Neural progenitor cell (in vitro differentiated cells): ENCODE results near the gene CSNK1G1. TPM values are rescaled to one million over a fixed set of nuclear protein-coding genes. Genes with fewer than 3 reads are reported as not detected.

Experiments
- DNase-seq: peaks from one replicate; pipeline ENCODE4 v3.0.0-alpha.2; 2016; ENCODE audit warnings: low spot score
- H2AFZ ChIP-seq: fragments of 200-600 bp; sonication (generic); replicated peaks from 2 replicates; pipeline ENCODE4 v1.6.1; 2016; ENCODE audit warnings: antibody characterized with exemption
- H3F3A ChIP-seq: fragments of 200-600 bp; sonication (generic); 2 replicates; pipeline ENCODE4 v1.6.1; 2016; ENCODE audit warnings: antibody characterized with exemption, low read depth
- H3K27ac ChIP-seq: fragments of 200-600 bp; sonication (generic); 2 replicates; pipeline ENCODE4 v1.5.1; 2016; ENCODE audit warnings: mild to moderate bottlenecking
- H3K27me3 ChIP-seq: fragments of 200-600 bp; sonication (generic); 2 replicates; pipeline ENCODE4 v1.6.1; 2016; ENCODE audit warnings: mild to moderate bottlenecking, moderate library complexity
- H3K36me3 ChIP-seq: fragments of 200-600 bp; sonication (generic); 2 replicates; pipeline ENCODE4 v1.5.1; 2016
- H3K4me1 ChIP-seq: fragments of 200-600 bp; sonication (generic); 2 replicates; pipeline ENCODE4 v1.6.1; 2016; ENCODE audit warnings: mixed run types
- H3K4me2 ChIP-seq: fragments of 200-600 bp; sonication (generic); 2 replicates; pipeline ENCODE4 v1.6.1; 2016
- H3K4me3 ChIP-seq: fragments of 200-600 bp; sonication (generic); 2 replicates; pipeline ENCODE4 v1.5.1; 2016
- H3K79me2 ChIP-seq: fragments of 200-600 bp; sonication (generic); 2 replicates; pipeline ENCODE4 v1.6.1; 2016; ENCODE audit warnings: low read depth
- H3K9ac ChIP-seq: fragments of 200-600 bp; sonication (generic); 2 replicates; pipeline ENCODE4 v1.6.1; 2016
- H3K9me3 ChIP-seq: fragments of 200-600 bp; sonication (generic); 2 replicates; pipeline ENCODE4 v1.5.1; 2016; ENCODE audit warnings: low read depth
- H4K20me1 ChIP-seq: fragments of 200-600 bp; sonication (generic); 2 replicates; pipeline ENCODE4 v1.6.1; 2016; ENCODE audit warnings: low read depth
- H3K27ac Mint-ChIP-seq: 3 replicates; pipeline ENCODE4 v1.8.0; 2021; ENCODE audit warnings: mixed read lengths
- H3K27me3 Mint-ChIP-seq: 2 replicates; pipeline ENCODE4 v1.8.0; 2022; ENCODE audit warnings: low read depth, mild to moderate bottlenecking, inconsistent platforms, moderate library complexity, mixed read lengths; ENCODE audit not compliant: insufficient read depth
- H3K36me3 Mint-ChIP-seq: 3 replicates; pipeline ENCODE4 v1.8.0; 2021; ENCODE audit warnings: mixed read lengths
- H3K4me1 Mint-ChIP-seq: 3 replicates; pipeline ENCODE4 v1.8.0; 2021; ENCODE audit warnings: mixed read lengths
- H3K4me3 Mint-ChIP-seq: 3 replicates; pipeline ENCODE4 v1.8.0; 2021; ENCODE audit warnings: mild to moderate bottlenecking, moderate library complexity, mixed read lengths
- H3K9me3 Mint-ChIP-seq: 3 replicates; pipeline ENCODE4 v1.8.0; 2020; ENCODE audit warnings: mixed read lengths
- CTCF ChIP-seq: fragments of 200-600 bp; sonication (generic); IDR thresholded peaks from 2 replicates; pipeline ENCODE4 v1.5.1; 2017; ENCODE audit warnings: antibody characterized with exemption, mild to moderate bottlenecking
- EZH2 ChIP-seq: fragments of 200-600 bp; sonication (generic); IDR thresholded peaks from 2 replicates; pipeline ENCODE4 v1.6.1; 2017; ENCODE audit warnings: antibody characterized with exemption, mild to moderate bottlenecking, moderate library complexity
- EZH2phosphoT487 ChIP-seq: fragments of 200-600 bp; sonication (generic); IDR thresholded peaks from 2 replicates; pipeline ENCODE4 v1.6.1; 2017; ENCODE audit warnings: antibody characterized with exemption
- total RNA-seq: library from RNA; depleted of rRNA; stranded (reverse); fragments of >200 nt; gene quantifications from 2 replicates; pipeline ENCODE4 v1.2.3, GENCODE V29; 2015; ENCODE audit warnings: low replicate concordance

CSNK1G1 gene
- total RNA-seq, 1 donor from 2014 or later, result 23.0 TPM

GRCh38 chr15:64216730-64217428 is 139.1 kb downstream of the CSNK1G1 start:
- no peaks in the 10 kb centered on the region for H3K9me3 Mint-ChIP-seq
- Histone ChIP-seq H3K4me2 (no peak overlapping the region), H3K36me3 (no peaks in the 10 kb centered on the region), H3K4me3 (no peak overlapping the region), H2AFZ (no peak overlapping the region), H3F3A (no peaks in the 10 kb centered on the region), H3K4me1 (no peaks in the 10 kb centered on the region), H3K79me2 (no peaks in the 10 kb centered on the region), H3K9ac (no peak overlapping the region), H4K20me1 (no peaks in the 10 kb centered on the region), H3K27ac (no peak overlapping the region), H3K9me3 (no peaks in the 10 kb centered on the region), H3K27me3 (no peaks in the 10 kb centered on the region)
- TF ChIP-seq EZH2phosphoT487, result no peak
- no peak overlapping the region for H3K27ac Mint-ChIP-seq
- no peak overlapping the region for H3K4me3 Mint-ChIP-seq
- no peaks in the 10 kb centered on the region for H3K27me3 Mint-ChIP-seq
- no peak for DNase-seq
- no peaks in the 10 kb centered on the region for H3K4me1 Mint-ChIP-seq
- H3K36me3 Mint-ChIP-seq, result peaks cover 4% of the 10 kb centered on the region

- no peaks in the 10 kb centered on the region for H3K27me3 ChIP-seq
- TF ChIP-seq CTCF (no peak), EZH2phosphoT487 (no peak), EZH2 (no peak)
- H3K79me2 ChIP-seq, result no peaks in the 10 kb centered on the region
- no peak overlapping the region for H3K4me2 ChIP-seq
- no peak for DNase-seq
- no peak overlapping the region for H2AFZ ChIP-seq
- H3K4me3 Mint-ChIP-seq, result no peak overlapping the region
- H4K20me1 ChIP-seq, result no peaks in the 10 kb centered on the region
- no peaks in the 10 kb centered on the region for H3K4me1 Mint-ChIP-seq
- H3F3A ChIP-seq, result no peaks in the 10 kb centered on the region
- H3K9me3 Mint-ChIP-seq, result no peaks in the 10 kb centered on the region
- H3K27ac Mint-ChIP-seq, result no peak overlapping the region
- H3K9ac ChIP-seq, result no peak overlapping the region
- H3K4me1 ChIP-seq, result no peaks in the 10 kb centered on the region
- no peaks in the 10 kb centered on the region for H3K27me3 Mint-ChIP-seq
- no peak overlapping the region for H3K27ac ChIP-seq
- peaks cover 4% of the 10 kb centered on the region for H3K36me3 Mint-ChIP-seq
- H3K4me3 ChIP-seq, result no peak overlapping the region
- H3K36me3 ChIP-seq, result no peaks in the 10 kb centered on the region
- no peaks in the 10 kb centered on the region for H3K9me3 ChIP-seq
Observed at GRCh38 chr15:64216196-64216595, 139.8 kb downstream of the CSNK1G1 start.

- Histone ChIP-seq H3K36me3 (no peaks in the 10 kb centered on the region), H3K4me1 (no peaks in the 10 kb centered on the region), H3K9me3 (no peaks in the 10 kb centered on the region), H4K20me1 (no peaks in the 10 kb centered on the region), H3K27me3 (no peaks in the 10 kb centered on the region), H2AFZ (no peak overlapping the region), H3K4me2 (no peak overlapping the region), H3K4me3 (no peak overlapping the region), H3K9ac (no peak overlapping the region), H3K27ac (no peak overlapping the region), H3F3A (peaks cover 4% of the 10 kb centered on the region), H3K79me2 (no peaks in the 10 kb centered on the region)
- no peak for DNase-seq
- peaks cover 4% of the 10 kb centered on the region for H3K36me3 Mint-ChIP-seq
- H3K27ac Mint-ChIP-seq, result no peak overlapping the region
- no peaks in the 10 kb centered on the region for H3K27me3 Mint-ChIP-seq
- H3K9me3 Mint-ChIP-seq, result no peaks in the 10 kb centered on the region
- H3K4me3 Mint-ChIP-seq, result no peak overlapping the region
- TF ChIP-seq EZH2phosphoT487 (no peak), EZH2 (no peak), CTCF (no peak)
- H3K4me1 Mint-ChIP-seq, result no peaks in the 10 kb centered on the region
Observed at GRCh38 chr15:64213646-64214045, 142.3 kb downstream of the CSNK1G1 start.

GRCh38 chr15:64211696-64212095 is 144.3 kb downstream of the CSNK1G1 start:
- H3K9ac ChIP-seq, result no peak overlapping the region
- H3K79me2 ChIP-seq, result no peaks in the 10 kb centered on the region
- no peaks in the 10 kb centered on the region for H3K9me3 Mint-ChIP-seq
- no peaks in the 10 kb centered on the region for H3K4me1 ChIP-seq
- H2AFZ ChIP-seq, result no peak overlapping the region
- DNase-seq, result no peak
- H3F3A ChIP-seq, result peaks cover 4% of the 10 kb centered on the region
- H3K4me3 ChIP-seq, result no peak overlapping the region
- no peak overlapping the region for H3K4me2 ChIP-seq
- no peaks in the 10 kb centered on the region for H3K27me3 ChIP-seq
- no peak overlapping the region for H3K27ac ChIP-seq
- H3K9me3 ChIP-seq, result no peaks in the 10 kb centered on the region
- H3K4me1 Mint-ChIP-seq, result no peaks in the 10 kb centered on the region
- H3K36me3 ChIP-seq, result no peaks in the 10 kb centered on the region
- no peak overlapping the region for H3K27ac Mint-ChIP-seq
- no peaks in the 10 kb centered on the region for H3K27me3 Mint-ChIP-seq
- H3K4me3 Mint-ChIP-seq, result no peak overlapping the region
- no peak for TF ChIP-seq EZH2phosphoT487
- TF ChIP-seq CTCF, result no peak
- TF ChIP-seq EZH2, result no peak
- no peaks in the 10 kb centered on the region for H4K20me1 ChIP-seq
- peaks cover 4% of the 10 kb centered on the region for H3K36me3 Mint-ChIP-seq
